NT2/D1 (cell line): ENCODE measurements around the gene PPM1H.

Experiments
- DNase-seq: peaks from one replicate; pipeline ENCODE4 v3.0.0-alpha.2; 2011; ENCODE audit warnings: low read depth, low spot score
- H3K27me3 ChIP-seq: 2 replicates; pipeline ENCODE4 v1.6.0; 2011; ENCODE audit warnings: mild to moderate bottlenecking; ENCODE audit not compliant: insufficient read length, insufficient read depth
- H3K36me3 ChIP-seq: 2 replicates; pipeline ENCODE4 v1.6.1; 2011; ENCODE audit warnings: mild to moderate bottlenecking, low read length, mixed read lengths; ENCODE audit not compliant: insufficient read depth, insufficient read length
- H3K4me1 ChIP-seq: 2 replicates; pipeline ENCODE4 v1.5.1; 2011; ENCODE audit not compliant: insufficient read depth, insufficient read length
- H3K4me3 ChIP-seq: 2 replicates; pipeline ENCODE4 v1.5.1; 2011; ENCODE audit warnings: low read depth; ENCODE audit not compliant: insufficient read length
- H3K9ac ChIP-seq: 2 replicates; pipeline ENCODE4 v1.6.0; 2011; ENCODE audit warnings: low read depth; ENCODE audit not compliant: insufficient read length
- H3K9me3 ChIP-seq: 2 replicates; pipeline ENCODE4 v1.5.1; 2011; ENCODE audit warnings: mild to moderate bottlenecking, low read length; ENCODE audit not compliant: insufficient read depth
- SUZ12 ChIP-seq: IDR thresholded peaks from 2 replicates; pipeline ENCODE4 v1.6.1; 2011; ENCODE audit not compliant: insufficient read length, insufficient read depth; ENCODE audit errors: extremely low read depth
- YY1 ChIP-seq: IDR thresholded peaks from 2 replicates; pipeline ENCODE4 v1.6.1; 2011; ENCODE audit not compliant: insufficient read length, insufficient read depth
- ZNF274 ChIP-seq: IDR thresholded peaks from 2 replicates; pipeline ENCODE4 v1.6.1; 2011; ENCODE audit warnings: mild to moderate bottlenecking, low read depth, low read length

Gene PPM1H

GRCh38 chr12:62653304-62653703 is 281.6 kb downstream of the PPM1H start:
- Histone ChIP-seq H3K9me3 (peaks cover 13% of the 10 kb centered on the region; the same call in 1 of the 2 replicates), H3K9ac (no peak overlapping the region), H3K4me3 (no peak overlapping the region), H3K27me3 (no peaks in the 10 kb centered on the region), H3K36me3 (peaks cover under 1% of the 10 kb centered on the region), H3K4me1 (peaks cover 8% of the 10 kb centered on the region)
- DNase-seq, result no peak
- TF ChIP-seq SUZ12 (no peak), YY1 (no peak), ZNF274 (no peak)

DNA sequence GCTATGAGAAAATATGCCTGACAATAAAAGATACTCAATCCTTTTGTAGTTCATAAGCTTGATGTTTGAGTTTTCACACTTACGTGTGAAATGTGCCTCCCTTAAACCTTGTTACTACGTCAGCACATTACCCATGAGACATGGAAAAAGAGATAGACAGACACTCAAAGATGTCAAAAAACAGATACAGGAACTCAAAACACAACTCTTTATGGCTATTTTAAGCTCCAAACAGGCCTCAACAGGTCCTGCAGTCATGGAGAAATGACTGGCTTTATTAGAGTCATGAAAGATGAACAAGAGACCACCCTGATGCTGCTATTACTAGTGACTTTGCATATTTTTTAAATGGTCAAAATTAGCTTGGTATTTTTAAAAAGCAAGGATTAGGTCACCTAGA is 283.8 kb downstream of the PPM1H start:
- Histone ChIP-seq H3K4me1 (no peaks in the 10 kb centered on the region), H3K27me3 (no peaks in the 10 kb centered on the region), H3K9me3 (peaks cover 13% of the 10 kb centered on the region; the same call in 1 of the 2 replicates), H3K36me3 (peaks cover 2% of the 10 kb centered on the region), H3K4me3 (no peak overlapping the region), H3K9ac (no peak overlapping the region)
- no peak for DNase-seq
- TF ChIP-seq YY1, result no peak
- TF ChIP-seq SUZ12, result no peak
- no peak for TF ChIP-seq ZNF274

DNA sequence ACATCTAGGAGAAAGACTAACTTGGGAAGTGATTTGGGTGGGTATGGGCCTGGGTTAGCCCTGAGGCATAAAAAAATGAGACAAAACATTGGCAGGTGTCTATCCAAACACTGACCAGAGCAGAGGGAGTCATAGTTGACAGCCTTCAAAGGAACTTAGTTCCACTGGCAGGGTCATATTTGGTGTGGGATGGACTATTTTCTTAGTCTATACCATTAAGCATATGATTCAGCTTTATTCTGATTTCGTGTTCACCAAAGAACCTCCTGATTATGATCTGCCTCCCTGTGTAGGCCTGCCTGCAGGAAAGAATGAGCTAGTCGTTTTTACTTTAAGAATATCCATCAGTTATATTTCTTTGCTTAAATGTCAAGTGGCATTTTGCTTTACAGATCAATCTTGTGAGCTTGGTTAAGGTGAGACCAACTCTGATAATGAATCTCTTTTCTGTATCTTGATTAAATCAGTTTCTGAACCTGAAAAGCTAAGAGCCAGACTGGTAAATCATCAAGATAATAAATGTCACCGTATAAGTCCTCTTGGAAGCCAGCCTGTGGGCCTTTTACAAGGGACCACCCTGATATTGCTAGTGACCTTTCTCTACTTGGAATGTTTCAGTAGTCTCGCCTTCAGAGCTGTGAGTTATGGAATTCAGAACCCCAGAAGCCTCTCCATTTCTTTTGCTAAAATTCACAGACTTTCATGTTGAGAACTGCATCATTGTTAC is 285.4 kb downstream of the PPM1H start:
- no peak for DNase-seq
- H3K9me3 ChIP-seq, result peaks cover 9% of the 10 kb centered on the region; the same call in 1 of the 2 replicates
- no peaks in the 10 kb centered on the region for H3K4me1 ChIP-seq
- no peaks in the 10 kb centered on the region for H3K27me3 ChIP-seq
- H3K4me3 ChIP-seq, result no peak overlapping the region
- no peak overlapping the region for H3K9ac ChIP-seq
- peaks cover 2% of the 10 kb centered on the region for H3K36me3 ChIP-seq
- TF ChIP-seq YY1 (no peak), SUZ12 (no peak), ZNF274 (no peak)

DNA sequence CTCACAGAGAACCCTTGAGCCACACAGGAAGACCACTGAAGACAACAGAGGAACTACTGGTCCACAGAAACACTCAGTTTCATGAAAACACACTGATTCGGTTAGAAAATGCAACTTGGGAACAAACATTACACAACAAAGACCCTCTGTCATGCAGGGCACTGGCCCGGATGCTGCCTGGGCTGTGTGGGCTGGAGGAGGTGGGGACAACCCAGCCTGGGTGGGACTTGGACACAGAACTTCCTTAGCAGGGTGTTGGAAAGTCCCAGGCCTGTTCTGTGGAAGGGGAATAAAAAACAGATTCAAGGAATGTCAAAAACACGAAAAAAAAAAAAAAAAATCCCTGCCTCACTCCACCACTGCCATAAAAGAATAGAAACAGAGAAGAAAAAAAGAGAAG is 287.4 kb downstream of the PPM1H start:
- no peaks in the 10 kb centered on the region for H3K4me1 ChIP-seq
- no peak for DNase-seq
- H3K4me3 ChIP-seq, result no peak overlapping the region
- H3K27me3 ChIP-seq, result no peaks in the 10 kb centered on the region
- H3K9me3 ChIP-seq, result peaks cover 4% of the 10 kb centered on the region; the same call in 1 of the 2 replicates
- H3K36me3 ChIP-seq, result peaks cover 2% of the 10 kb centered on the region
- H3K9ac ChIP-seq, result no peak overlapping the region
- no peak for TF ChIP-seq ZNF274
- no peak for TF ChIP-seq YY1
- no peak for TF ChIP-seq SUZ12

- Histone ChIP-seq H3K4me1 (no peaks in the 10 kb centered on the region), H3K9ac (no peak overlapping the region), H3K9me3 (peaks cover 4% of the 10 kb centered on the region; the same call in 1 of the 2 replicates), H3K36me3 (peaks cover 2% of the 10 kb centered on the region), H3K4me3 (no peak overlapping the region), H3K27me3 (no peaks in the 10 kb centered on the region)
- TF ChIP-seq YY1 (no peak), SUZ12 (no peak), ZNF274 (no peak)
- DNase-seq, result no peak
These were observed 288.4 kb downstream of the PPM1H start for GRCh38 chr12:62646566-62646965.

DNA sequence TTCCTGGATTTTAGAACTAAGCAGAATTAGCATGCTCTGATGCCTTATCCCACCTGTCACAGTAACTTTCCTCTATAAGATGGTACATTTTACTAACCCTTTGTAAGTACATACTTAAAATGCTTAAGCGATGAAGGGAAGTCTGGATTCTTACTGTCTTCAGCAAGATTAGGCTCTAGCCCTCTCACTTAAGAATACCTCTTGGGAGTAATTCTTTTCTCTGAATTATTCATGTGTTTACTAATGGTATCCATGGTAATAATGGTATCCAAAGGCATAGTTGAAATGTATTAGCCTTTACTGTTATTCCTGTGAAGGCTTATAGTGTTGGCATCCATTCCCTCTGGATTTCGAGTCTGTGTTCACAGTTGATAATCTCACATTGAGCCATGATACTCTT is 291.5 kb downstream of the PPM1H start:
- H3K27me3 ChIP-seq, result no peaks in the 10 kb centered on the region
- no peaks in the 10 kb centered on the region for H3K4me1 ChIP-seq
- peaks cover 2% of the 10 kb centered on the region for H3K36me3 ChIP-seq
- no peak overlapping the region for H3K9ac ChIP-seq
- no peaks in the 10 kb centered on the region; the same call in 1 of the 2 replicates for H3K9me3 ChIP-seq
- DNase-seq, result no peak
- TF ChIP-seq SUZ12, result no peak
- TF ChIP-seq YY1, result no peak
- no peak for TF ChIP-seq ZNF274
- no peak overlapping the region for H3K4me3 ChIP-seq

GRCh38 chr12:62642486-62642885 is 292.5 kb downstream of the PPM1H start:
- H3K4me3 ChIP-seq, result no peak overlapping the region
- TF ChIP-seq ZNF274 (no peak), YY1 (no peak), SUZ12 (no peak)
- H3K9ac ChIP-seq, result no peak overlapping the region
- no peaks in the 10 kb centered on the region for H3K36me3 ChIP-seq
- no peak for DNase-seq
- H3K4me1 ChIP-seq, result no peaks in the 10 kb centered on the region
- no peaks in the 10 kb centered on the region for H3K9me3 ChIP-seq
- no peaks in the 10 kb centered on the region for H3K27me3 ChIP-seq
